Nephron (organoid): ENCODE data around the gene HDLBP.

ENCODE experiments used
- H3K27ac Mint-ChIP-seq, 3 experiments: 2 replicates each; pipeline ENCODE4 v1.8.0; 2020; ENCODE audit warnings: mixed read lengths in 3 of 3, mild to moderate bottlenecking in 2 of 3, moderate library complexity in 1 of 3
- H3K27me3 Mint-ChIP-seq: 2 replicates; pipeline ENCODE4 v1.8.0; 2021; ENCODE audit warnings: low read depth, mild to moderate bottlenecking, moderate library complexity, mixed read lengths
- H3K36me3 Mint-ChIP-seq: 2 replicates; pipeline ENCODE4 v1.8.0; 2020; ENCODE audit warnings: low read depth, mixed read lengths
- H3K4me1 Mint-ChIP-seq: 2 replicates; pipeline ENCODE4 v1.8.0; 2020; ENCODE audit warnings: mixed read lengths
- H3K4me3 Mint-ChIP-seq, 3 experiments: 2 replicates each; pipeline ENCODE4 v1.8.0; 2020; ENCODE audit warnings: mild to moderate bottlenecking in 3 of 3, mixed read lengths in 3 of 3, moderate library complexity in 2 of 3
- H3K9me3 Mint-ChIP-seq: 2 replicates; pipeline ENCODE4 v1.8.0; 2020; ENCODE audit warnings: mixed read lengths
- CTCF ChIP-seq, 3 experiments: fragments of 200-600 bp; sonication (generic); IDR thresholded peaks; one replicate each; pipeline ENCODE4 v1.5.0; 2021; ENCODE audit warnings: antibody characterized with exemption in 3 of 3; ENCODE audit not compliant: unreplicated experiment in 3 of 3

The HDLBP gene

DNA sequence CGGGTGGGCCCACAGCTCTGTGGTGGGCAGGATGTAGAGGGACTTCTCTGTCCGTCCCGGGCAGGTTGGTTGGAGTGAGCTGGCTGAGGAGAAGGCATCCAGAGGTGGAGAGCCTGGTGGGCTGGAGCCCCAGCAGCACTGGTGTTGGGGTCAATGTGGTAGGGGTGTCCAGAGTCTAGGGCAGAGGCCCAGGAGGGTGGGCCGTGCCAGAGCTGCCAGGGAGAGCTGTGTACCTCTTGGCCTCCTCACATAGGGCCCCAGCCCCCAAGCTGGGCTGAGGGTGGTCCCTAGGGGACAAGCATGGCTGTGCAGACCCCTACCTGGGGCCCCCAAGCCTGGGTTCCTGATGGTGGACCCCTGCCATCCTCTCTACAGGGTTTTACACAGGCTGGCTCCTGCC lies 111.0 kb downstream of the HDLBP start:
- TF ChIP-seq CTCF (IDR thresholded peaks at IDR 0.05; ENCODE audit: unreplicated experiment in 3 of 3) = no peak
- no peaks in the 10 kb centered on the region for H3K4me1 Mint-ChIP-seq
- H3K27me3 Mint-ChIP-seq = peaks cover 3% of the 10 kb centered on the region
- no peak overlapping the region for H3K27ac Mint-ChIP-seq
- no peaks in the 10 kb centered on the region for H3K36me3 Mint-ChIP-seq
- no peaks in the 10 kb centered on the region for H3K9me3 Mint-ChIP-seq
- no peak overlapping the region for H3K4me3 Mint-ChIP-seq

DNA sequence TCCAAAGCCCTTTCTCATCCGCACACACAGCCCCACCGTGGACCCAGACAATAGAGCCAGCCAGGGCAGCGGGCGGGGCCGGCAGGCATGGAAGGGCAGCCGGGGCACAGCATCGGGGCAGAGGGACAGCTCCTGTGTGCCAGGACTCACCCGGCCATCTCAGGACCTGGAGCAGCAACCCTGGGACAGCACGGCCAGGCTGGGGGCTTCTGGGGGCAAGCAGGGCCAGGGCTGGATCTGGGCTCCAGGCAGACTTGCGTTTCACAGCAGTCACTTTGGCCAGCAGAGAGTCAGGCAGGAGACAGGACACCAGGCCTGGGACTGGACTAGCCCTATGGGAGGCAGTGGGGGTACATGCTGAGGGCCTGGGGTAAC lies 111.5 kb downstream of the HDLBP start:
- H3K4me1 Mint-ChIP-seq = peaks cover 1% of the 10 kb centered on the region
- no peak overlapping the region for H3K27ac Mint-ChIP-seq
- no peaks in the 10 kb centered on the region for H3K9me3 Mint-ChIP-seq
- TF ChIP-seq CTCF (IDR thresholded peaks at IDR 0.05; ENCODE audit: unreplicated experiment in 3 of 3) = no peak
- peaks cover 3% of the 10 kb centered on the region for H3K27me3 Mint-ChIP-seq
- no peaks in the 10 kb centered on the region for H3K36me3 Mint-ChIP-seq
- no peak overlapping the region for H3K4me3 Mint-ChIP-seq

GRCh38 chr2:241203218-241204009 lies 112.1 kb downstream of the HDLBP start:
- peaks cover 5% of the 10 kb centered on the region for H3K4me1 Mint-ChIP-seq
- TF ChIP-seq CTCF (IDR thresholded peaks at IDR 0.05; ENCODE audit: unreplicated experiment in 3 of 3) = no peak
- no peak overlapping the region for H3K27ac Mint-ChIP-seq
- H3K36me3 Mint-ChIP-seq = no peaks in the 10 kb centered on the region
- peaks cover under 1% of the 10 kb centered on the region for H3K27me3 Mint-ChIP-seq
- no peak overlapping the region for H3K4me3 Mint-ChIP-seq
- no peaks in the 10 kb centered on the region for H3K9me3 Mint-ChIP-seq

DNA sequence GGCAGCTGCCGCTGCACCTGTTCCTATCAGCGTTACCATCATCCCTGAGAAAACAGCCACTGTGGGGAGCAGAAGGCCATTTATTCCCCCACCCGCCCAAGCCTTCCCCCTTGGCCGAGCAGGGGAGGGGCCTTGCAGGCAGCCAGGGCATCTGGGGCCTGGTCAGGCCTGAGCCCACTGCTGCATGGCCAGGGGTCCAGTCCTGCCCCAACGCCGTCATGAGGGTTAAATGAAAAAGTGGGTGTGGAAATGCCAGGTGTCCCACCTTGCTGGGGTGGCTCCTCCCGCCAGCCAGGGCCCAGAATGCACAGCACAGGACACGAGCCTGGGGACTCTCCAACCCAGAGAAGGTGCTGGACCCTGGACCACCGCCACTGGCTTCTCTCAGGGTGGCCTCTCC lies 112.8 kb downstream of the HDLBP start:
- no peaks in the 10 kb centered on the region for H3K9me3 Mint-ChIP-seq
- no peaks in the 10 kb centered on the region for H3K27me3 Mint-ChIP-seq
- TF ChIP-seq CTCF (IDR thresholded peaks at IDR 0.05; ENCODE audit: unreplicated experiment in 3 of 3) = no peak
- H3K4me1 Mint-ChIP-seq = peaks cover 5% of the 10 kb centered on the region
- no peak overlapping the region for H3K27ac Mint-ChIP-seq
- no peaks in the 10 kb centered on the region for H3K36me3 Mint-ChIP-seq
- no peak overlapping the region for H3K4me3 Mint-ChIP-seq

- TF ChIP-seq CTCF (IDR thresholded peaks at IDR 0.05; ENCODE audit: unreplicated experiment in 3 of 3) = no peak
- Mint-ChIP-seq H3K4me1 (peaks cover 5% of the 10 kb centered on the region), H3K4me3 (no peak overlapping the region), H3K27ac (no peak overlapping the region), H3K27me3 (no peaks in the 10 kb centered on the region), H3K9me3 (no peaks in the 10 kb centered on the region), H3K36me3 (no peaks in the 10 kb centered on the region)
Observed at GRCh38 chr2:241202268-241202585, 113.2 kb downstream of the HDLBP start.
